ENCODE data around the gene SEPTIN8. TPM values are rescaled to one million over a fixed set of nuclear protein-coding genes. Genes with fewer than 3 reads are reported as not detected.

The SEPTIN8 gene
- total and polyA plus RNA-seq, 2 of the 8 experiments (the other 6 are each of a cell fraction or from before 2014, with no cell fraction given): 21.2 to 33.0 TPM

DNA sequence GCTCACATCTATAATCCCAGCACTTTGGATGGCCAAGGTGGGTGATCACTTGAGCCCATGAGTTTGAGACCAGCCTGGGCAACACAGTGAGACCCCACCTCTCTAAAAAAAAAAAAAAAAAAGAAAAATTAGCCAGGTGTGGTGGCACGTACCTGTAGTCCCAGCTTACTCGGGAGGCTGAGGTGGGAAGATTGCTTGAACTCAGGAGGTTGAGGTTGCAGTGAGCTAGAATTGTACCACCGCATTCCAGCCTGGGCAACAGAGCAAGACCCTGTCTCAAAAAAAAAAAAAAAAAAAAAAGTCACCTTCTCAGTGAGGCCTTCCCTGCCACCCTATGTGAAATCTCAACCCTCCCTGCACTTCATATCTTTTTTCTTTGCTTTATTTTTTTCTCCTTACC, 14.0 kb upstream of the SEPTIN8 start (continued):
- TF ChIP-seq, protein P1, sequence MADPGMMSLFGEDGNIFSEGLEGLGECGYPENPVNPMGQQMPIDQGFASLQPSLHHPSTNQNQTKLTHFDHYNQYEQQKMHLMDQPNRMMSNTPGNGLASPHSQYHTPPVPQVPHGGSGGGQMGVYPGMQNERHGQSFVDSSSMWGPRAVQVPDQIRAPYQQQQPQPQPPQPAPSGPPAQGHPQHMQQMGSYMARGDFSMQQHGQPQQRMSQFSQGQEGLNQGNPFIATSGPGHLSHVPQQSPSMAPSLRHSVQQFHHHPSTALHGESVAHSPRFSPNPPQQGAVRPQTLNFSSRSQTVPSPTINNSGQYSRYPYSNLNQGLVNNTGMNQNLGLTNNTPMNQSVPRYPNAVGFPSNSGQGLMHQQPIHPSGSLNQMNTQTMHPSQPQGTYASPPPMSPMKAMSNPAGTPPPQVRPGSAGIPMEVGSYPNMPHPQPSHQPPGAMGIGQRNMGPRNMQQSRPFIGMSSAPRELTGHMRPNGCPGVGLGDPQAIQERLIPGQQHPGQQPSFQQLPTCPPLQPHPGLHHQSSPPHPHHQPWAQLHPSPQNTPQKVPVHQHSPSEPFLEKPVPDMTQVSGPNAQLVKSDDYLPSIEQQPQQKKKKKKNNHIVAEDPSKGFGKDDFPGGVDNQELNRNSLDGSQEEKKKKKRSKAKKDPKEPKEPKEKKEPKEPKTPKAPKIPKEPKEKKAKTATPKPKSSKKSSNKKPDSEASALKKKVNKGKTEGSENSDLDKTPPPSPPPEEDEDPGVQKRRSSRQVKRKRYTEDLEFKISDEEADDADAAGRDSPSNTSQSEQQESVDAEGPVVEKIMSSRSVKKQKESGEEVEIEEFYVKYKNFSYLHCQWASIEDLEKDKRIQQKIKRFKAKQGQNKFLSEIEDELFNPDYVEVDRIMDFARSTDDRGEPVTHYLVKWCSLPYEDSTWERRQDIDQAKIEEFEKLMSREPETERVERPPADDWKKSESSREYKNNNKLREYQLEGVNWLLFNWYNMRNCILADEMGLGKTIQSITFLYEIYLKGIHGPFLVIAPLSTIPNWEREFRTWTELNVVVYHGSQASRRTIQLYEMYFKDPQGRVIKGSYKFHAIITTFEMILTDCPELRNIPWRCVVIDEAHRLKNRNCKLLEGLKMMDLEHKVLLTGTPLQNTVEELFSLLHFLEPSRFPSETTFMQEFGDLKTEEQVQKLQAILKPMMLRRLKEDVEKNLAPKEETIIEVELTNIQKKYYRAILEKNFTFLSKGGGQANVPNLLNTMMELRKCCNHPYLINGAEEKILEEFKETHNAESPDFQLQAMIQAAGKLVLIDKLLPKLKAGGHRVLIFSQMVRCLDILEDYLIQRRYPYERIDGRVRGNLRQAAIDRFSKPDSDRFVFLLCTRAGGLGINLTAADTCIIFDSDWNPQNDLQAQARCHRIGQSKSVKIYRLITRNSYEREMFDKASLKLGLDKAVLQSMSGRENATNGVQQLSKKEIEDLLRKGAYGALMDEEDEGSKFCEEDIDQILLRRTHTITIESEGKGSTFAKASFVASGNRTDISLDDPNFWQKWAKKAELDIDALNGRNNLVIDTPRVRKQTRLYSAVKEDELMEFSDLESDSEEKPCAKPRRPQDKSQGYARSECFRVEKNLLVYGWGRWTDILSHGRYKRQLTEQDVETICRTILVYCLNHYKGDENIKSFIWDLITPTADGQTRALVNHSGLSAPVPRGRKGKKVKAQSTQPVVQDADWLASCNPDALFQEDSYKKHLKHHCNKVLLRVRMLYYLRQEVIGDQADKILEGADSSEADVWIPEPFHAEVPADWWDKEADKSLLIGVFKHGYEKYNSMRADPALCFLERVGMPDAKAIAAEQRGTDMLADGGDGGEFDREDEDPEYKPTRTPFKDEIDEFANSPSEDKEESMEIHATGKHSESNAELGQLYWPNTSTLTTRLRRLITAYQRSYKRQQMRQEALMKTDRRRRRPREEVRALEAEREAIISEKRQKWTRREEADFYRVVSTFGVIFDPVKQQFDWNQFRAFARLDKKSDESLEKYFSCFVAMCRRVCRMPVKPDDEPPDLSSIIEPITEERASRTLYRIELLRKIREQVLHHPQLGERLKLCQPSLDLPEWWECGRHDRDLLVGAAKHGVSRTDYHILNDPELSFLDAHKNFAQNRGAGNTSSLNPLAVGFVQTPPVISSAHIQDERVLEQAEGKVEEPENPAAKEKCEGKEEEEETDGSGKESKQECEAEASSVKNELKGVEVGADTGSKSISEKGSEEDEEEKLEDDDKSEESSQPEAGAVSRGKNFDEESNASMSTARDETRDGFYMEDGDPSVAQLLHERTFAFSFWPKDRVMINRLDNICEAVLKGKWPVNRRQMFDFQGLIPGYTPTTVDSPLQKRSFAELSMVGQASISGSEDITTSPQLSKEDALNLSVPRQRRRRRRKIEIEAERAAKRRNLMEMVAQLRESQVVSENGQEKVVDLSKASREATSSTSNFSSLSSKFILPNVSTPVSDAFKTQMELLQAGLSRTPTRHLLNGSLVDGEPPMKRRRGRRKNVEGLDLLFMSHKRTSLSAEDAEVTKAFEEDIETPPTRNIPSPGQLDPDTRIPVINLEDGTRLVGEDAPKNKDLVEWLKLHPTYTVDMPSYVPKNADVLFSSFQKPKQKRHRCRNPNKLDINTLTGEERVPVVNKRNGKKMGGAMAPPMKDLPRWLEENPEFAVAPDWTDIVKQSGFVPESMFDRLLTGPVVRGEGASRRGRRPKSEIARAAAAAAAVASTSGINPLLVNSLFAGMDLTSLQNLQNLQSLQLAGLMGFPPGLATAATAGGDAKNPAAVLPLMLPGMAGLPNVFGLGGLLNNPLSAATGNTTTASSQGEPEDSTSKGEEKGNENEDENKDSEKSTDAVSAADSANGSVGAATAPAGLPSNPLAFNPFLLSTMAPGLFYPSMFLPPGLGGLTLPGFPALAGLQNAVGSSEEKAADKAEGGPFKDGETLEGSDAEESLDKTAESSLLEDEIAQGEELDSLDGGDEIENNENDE (IDR thresholded peaks at IDR 0.05; ENCODE audit: insufficient replicate concordance, low read length): no peak
- TF ChIP-seq BRCA1 (IDR thresholded peaks at IDR 0.05; ENCODE audit: low read depth, low read length): no peak
- TF ChIP-seq SIRT6 (IDR thresholded peaks at IDR 0.05; ENCODE audit: low read length): no peak
- no peak for TF ChIP-seq SUZ12 (IDR thresholded peaks at IDR 0.05; ENCODE audit: low read length)
- TF ChIP-seq, protein P2, sequence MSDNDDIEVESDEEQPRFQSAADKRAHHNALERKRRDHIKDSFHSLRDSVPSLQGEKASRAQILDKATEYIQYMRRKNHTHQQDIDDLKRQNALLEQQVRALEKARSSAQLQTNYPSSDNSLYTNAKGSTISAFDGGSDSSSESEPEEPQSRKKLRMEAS (IDR thresholded peaks at IDR 0.05): no peak
- TF ChIP-seq SP2 (IDR thresholded peaks at IDR 0.05; ENCODE audit: low read length): no peak

Data from H1 (cell line).